Liver (tissue), 9 donors: ENCODE data around the gene NECTIN1. TPM values are rescaled to one million over a fixed set of nuclear protein-coding genes. Genes with fewer than 3 reads are reported as not detected.
A peak's percentile ranks its signal among the peaks of the same experiment; 100 is the strongest.

ENCODE experiments used
- DNase-seq: peaks from one replicate; pipeline ENCODE4 v3.0.0-alpha.2; 2017; ENCODE audit warnings: low spot score
- H3K27ac ChIP-seq, 2 donors: one replicate each; pipeline ENCODE4 v1.7.0; 2013; ENCODE audit warnings: inconsistent platforms in 2 of 2, low read length in 2 of 2, control low read depth in 1 of 2, low read depth in 1 of 2, mild to moderate bottlenecking in 1 of 2
- H3K27me3 ChIP-seq, 4 donors: one replicate each; pipeline versions ENCODE4 v1.6.1 to v1.7.0; 2013; ENCODE audit warnings: low read length in 3 of 4, inconsistent platforms in 1 of 4, mild to moderate bottlenecking in 1 of 4, moderate library complexity in 1 of 4; ENCODE audit not compliant: control insufficient read depth in 4 of 4, insufficient read depth in 4 of 4
- H3K36me3 ChIP-seq, 4 donors: one replicate each; pipeline versions ENCODE4 v1.6.1 to v1.7.0; 2013; ENCODE audit warnings: low read length in 3 of 4, mild to moderate bottlenecking in 3 of 4, low read depth in 1 of 4, moderate library complexity in 1 of 4; ENCODE audit not compliant: control insufficient read depth in 4 of 4, insufficient read depth in 3 of 4
- H3K4me1 ChIP-seq, 4 donors: one replicate each; pipeline versions ENCODE4 v1.6.1 to v1.7.0; 2013; ENCODE audit warnings: low read length in 3 of 4, mild to moderate bottlenecking in 3 of 4, moderate library complexity in 1 of 4; ENCODE audit not compliant: control insufficient read depth in 4 of 4, insufficient read depth in 4 of 4
- H3K4me3 ChIP-seq, 3 donors: one replicate each; pipeline versions ENCODE4 v1.6.1 to v1.7.0; 2013; ENCODE audit warnings: low read length in 3 of 3, control low read depth in 1 of 3, low read depth in 1 of 3, mild to moderate bottlenecking in 1 of 3
- H3K9ac ChIP-seq, 2 donors: one replicate each; pipeline ENCODE4 v1.7.0; 2013; ENCODE audit warnings: low read length in 2 of 2, mild to moderate bottlenecking in 2 of 2, moderate library complexity in 2 of 2, control low read depth in 1 of 2, low read depth in 1 of 2
- H3K9me3 ChIP-seq, 4 donors: one replicate each; pipeline versions ENCODE4 v1.6.1 to v1.7.0; 2013; ENCODE audit warnings: low read length in 3 of 4; ENCODE audit not compliant: control insufficient read depth in 4 of 4
- EGR1 ChIP-seq, 2 donors: IDR thresholded peaks; 2 replicates each; pipeline ENCODE4 v1.6.1; 2016 to 2018; ENCODE audit warnings: antibody characterized with exemption in 2 of 2, low read depth in 2 of 2
- FOXA1 ChIP-seq: IDR thresholded peaks from 2 replicates; pipeline ENCODE4 v1.6.1; 2016; ENCODE audit warnings: antibody characterized with exemption
- FOXA2 ChIP-seq: IDR thresholded peaks from 2 replicates; pipeline ENCODE4 v1.6.1; 2016; ENCODE audit warnings: antibody characterized with exemption
- GABPA ChIP-seq, 2 donors: IDR thresholded peaks in 1 of 2; conservative IDR thresholded peaks in 1 of 2; 2 replicates each; pipeline ENCODE4 v1.6.1; 2016; ENCODE audit warnings: antibody characterized with exemption in 2 of 2, mild to moderate bottlenecking in 1 of 2, moderate library complexity in 1 of 2
- HNF4A ChIP-seq, 2 donors: conservative IDR thresholded peaks; 2 replicates each; pipeline ENCODE4 v1.6.1; 2016; ENCODE audit warnings: antibody characterized with exemption in 2 of 2, mild to moderate bottlenecking in 2 of 2
- HNF4G ChIP-seq: IDR thresholded peaks from 2 replicates; pipeline ENCODE4 v1.6.1; 2016; ENCODE audit warnings: antibody characterized with exemption
- JUND ChIP-seq, 2 donors: IDR thresholded peaks; 2 replicates each; pipeline ENCODE4 v1.6.1; 2016; ENCODE audit warnings: antibody characterized with exemption in 2 of 2
- NR2F2 ChIP-seq: IDR thresholded peaks from 2 replicates; pipeline ENCODE4 v1.6.1; 2016; ENCODE audit warnings: antibody characterized with exemption
- RAD21 ChIP-seq, 2 donors: IDR thresholded peaks; 2 replicates each; pipeline ENCODE4 v1.6.1; 2016; ENCODE audit warnings: antibody characterized with exemption in 2 of 2, mild to moderate bottlenecking in 2 of 2
- RXRA ChIP-seq, 2 donors: IDR thresholded peaks; 2 replicates each; pipeline ENCODE4 v1.6.1; 2017 to 2018; ENCODE audit warnings: antibody characterized with exemption in 2 of 2, mild to moderate bottlenecking in 1 of 2
- SP1 ChIP-seq: IDR thresholded peaks from 2 replicates; pipeline ENCODE4 v1.6.1; 2018; ENCODE audit warnings: antibody characterized with exemption, mild to moderate bottlenecking
- TAF1 ChIP-seq: conservative IDR thresholded peaks from 2 replicates; pipeline ENCODE4 v1.6.1; 2016; ENCODE audit warnings: antibody characterized with exemption, mild to moderate bottlenecking
- YY1 ChIP-seq: IDR thresholded peaks from 2 replicates; pipeline ENCODE4 v1.6.1; 2016; ENCODE audit warnings: antibody characterized with exemption, mild to moderate bottlenecking
- WGBS: extraction: QIAGEN DNeasy Blood & Tissue Kit; methylation state at CpG from one replicate; pipeline ENCODE4 v1.1.7; 2013; 5-methylcytosine and 5-hydroxymethylcytosine counted together
- polyA plus RNA-seq, 2 donors: library from polyadenylated mRNA; stranded (reverse) in 1 of 2; unstranded in 1 of 2; fragments of 200-250 nt in 1 of 2; fragments of >200 nt in 1 of 2; fragmentation: Nextera tagmentation in 1 of 2; extraction: Ambion mirVana in 1 of 2; gene quantifications; one replicate each; pipeline versions ENCODE4 v1.2.1 to v1.2.3, GENCODE V29; 2013 to 2015
- total RNA-seq, 2 donors: library from RNA; depleted of rRNA; stranded (reverse); fragments of >200 nt; gene quantifications; one replicate each; pipeline ENCODE4 v1.2.3, GENCODE V29; 2014
- TF ChIP-seq, protein P1 (sequence below): IDR thresholded peaks from 2 replicates; pipeline ENCODE4 v1.6.1; 2016; ENCODE audit warnings: antibody characterized with exemption, mild to moderate bottlenecking
- TF ChIP-seq, protein P2 (sequence below): IDR thresholded peaks from 2 replicates; pipeline ENCODE4 v1.6.1; 2016; ENCODE audit warnings: antibody characterized with exemption
- TF ChIP-seq, protein P3 (sequence below): fragments of 150-350 bp; IDR thresholded peaks from 2 replicates; pipeline ENCODE4 v1.5.1; 2017; ENCODE audit warnings: improper control_type of control experiment, low read depth, low read length; ENCODE audit not compliant: missing input control
- TF ChIP-seq, protein P4 (sequence below): IDR thresholded peaks from 2 replicates; pipeline ENCODE4 v1.6.1; 2016; ENCODE audit warnings: antibody characterized with exemption
- TF ChIP-seq, protein P5 (sequence below): IDR thresholded peaks from 2 replicates; pipeline ENCODE4 v1.6.1; 2016; ENCODE audit warnings: antibody characterized with exemption
- donor health status: healthy.
- donor health status: healthy.
- donor health status: healthy.
- donor health status: healthy.
- donor health status: healthy.

The NECTIN1 gene
- total and polyA plus RNA-seq, 4 donors, result 0.69 to 7.7 (median 5.0) TPM

DNA sequence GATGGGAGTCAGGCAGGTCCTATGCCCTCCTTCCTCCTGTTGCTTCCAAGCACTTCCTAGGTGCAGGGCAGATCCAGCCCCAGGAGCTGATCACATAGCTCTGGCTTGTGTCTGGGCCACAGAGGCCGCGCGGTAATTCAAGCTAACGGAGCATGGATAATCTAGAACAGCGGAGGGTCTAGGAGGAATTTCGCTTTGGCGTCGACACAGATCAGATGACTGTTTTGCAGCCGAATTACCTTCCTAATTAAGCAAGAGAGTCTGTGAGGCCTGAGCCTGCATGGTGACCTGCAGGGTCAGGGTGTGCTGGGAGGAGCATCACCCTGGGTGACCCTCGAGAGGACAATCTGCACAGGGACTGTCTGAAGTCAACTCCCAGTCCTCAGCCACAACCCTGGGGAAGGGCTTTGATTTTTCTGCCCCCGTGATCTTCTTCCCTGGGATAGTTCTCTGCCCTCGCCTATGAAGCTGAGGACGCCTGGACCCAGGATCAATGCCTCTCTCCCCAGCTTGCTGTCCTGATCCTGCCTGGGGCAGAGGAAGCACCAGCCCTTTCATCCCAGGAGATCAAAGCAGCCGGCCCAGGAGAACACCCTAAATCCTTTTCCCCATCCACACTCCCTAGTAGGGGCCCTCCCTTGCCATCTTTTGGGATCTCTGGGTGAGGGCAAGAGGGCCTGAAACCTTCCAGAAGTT, 11.0 kb downstream of the NECTIN1 start:
- H3K4me1 ChIP-seq, result peaks cover 11 to 28% (median 23%) of the 10 kb centered on the region in 4 donors
- no peaks in the 10 kb centered on the region for H3K36me3 ChIP-seq
- H3K4me3 ChIP-seq, result no peak overlapping the region
- DNase-seq, result no peak
- H3K9ac ChIP-seq, result no peak overlapping the region
- no peak for TF ChIP-seq HNF4G
- TF ChIP-seq, protein P1, sequence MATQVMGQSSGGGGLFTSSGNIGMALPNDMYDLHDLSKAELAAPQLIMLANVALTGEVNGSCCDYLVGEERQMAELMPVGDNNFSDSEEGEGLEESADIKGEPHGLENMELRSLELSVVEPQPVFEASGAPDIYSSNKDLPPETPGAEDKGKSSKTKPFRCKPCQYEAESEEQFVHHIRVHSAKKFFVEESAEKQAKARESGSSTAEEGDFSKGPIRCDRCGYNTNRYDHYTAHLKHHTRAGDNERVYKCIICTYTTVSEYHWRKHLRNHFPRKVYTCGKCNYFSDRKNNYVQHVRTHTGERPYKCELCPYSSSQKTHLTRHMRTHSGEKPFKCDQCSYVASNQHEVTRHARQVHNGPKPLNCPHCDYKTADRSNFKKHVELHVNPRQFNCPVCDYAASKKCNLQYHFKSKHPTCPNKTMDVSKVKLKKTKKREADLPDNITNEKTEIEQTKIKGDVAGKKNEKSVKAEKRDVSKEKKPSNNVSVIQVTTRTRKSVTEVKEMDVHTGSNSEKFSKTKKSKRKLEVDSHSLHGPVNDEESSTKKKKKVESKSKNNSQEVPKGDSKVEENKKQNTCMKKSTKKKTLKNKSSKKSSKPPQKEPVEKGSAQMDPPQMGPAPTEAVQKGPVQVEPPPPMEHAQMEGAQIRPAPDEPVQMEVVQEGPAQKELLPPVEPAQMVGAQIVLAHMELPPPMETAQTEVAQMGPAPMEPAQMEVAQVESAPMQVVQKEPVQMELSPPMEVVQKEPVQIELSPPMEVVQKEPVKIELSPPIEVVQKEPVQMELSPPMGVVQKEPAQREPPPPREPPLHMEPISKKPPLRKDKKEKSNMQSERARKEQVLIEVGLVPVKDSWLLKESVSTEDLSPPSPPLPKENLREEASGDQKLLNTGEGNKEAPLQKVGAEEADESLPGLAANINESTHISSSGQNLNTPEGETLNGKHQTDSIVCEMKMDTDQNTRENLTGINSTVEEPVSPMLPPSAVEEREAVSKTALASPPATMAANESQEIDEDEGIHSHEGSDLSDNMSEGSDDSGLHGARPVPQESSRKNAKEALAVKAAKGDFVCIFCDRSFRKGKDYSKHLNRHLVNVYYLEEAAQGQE, result no peak
- TF ChIP-seq JUND (IDR thresholded peaks at IDR 0.05), result no peak
- peak; percentile 24 for TF ChIP-seq SP1
- TF ChIP-seq, protein P2, sequence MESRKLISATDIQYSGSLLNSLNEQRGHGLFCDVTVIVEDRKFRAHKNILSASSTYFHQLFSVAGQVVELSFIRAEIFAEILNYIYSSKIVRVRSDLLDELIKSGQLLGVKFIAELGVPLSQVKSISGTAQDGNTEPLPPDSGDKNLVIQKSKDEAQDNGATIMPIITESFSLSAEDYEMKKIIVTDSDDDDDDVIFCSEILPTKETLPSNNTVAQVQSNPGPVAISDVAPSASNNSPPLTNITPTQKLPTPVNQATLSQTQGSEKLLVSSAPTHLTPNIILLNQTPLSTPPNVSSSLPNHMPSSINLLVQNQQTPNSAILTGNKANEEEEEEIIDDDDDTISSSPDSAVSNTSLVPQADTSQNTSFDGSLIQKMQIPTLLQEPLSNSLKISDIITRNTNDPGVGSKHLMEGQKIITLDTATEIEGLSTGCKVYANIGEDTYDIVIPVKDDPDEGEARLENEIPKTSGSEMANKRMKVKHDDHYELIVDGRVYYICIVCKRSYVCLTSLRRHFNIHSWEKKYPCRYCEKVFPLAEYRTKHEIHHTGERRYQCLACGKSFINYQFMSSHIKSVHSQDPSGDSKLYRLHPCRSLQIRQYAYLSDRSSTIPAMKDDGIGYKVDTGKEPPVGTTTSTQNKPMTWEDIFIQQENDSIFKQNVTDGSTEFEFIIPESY, result no peak
- TF ChIP-seq NR2F2, result peak; percentile 54
- TF ChIP-seq, protein P3, sequence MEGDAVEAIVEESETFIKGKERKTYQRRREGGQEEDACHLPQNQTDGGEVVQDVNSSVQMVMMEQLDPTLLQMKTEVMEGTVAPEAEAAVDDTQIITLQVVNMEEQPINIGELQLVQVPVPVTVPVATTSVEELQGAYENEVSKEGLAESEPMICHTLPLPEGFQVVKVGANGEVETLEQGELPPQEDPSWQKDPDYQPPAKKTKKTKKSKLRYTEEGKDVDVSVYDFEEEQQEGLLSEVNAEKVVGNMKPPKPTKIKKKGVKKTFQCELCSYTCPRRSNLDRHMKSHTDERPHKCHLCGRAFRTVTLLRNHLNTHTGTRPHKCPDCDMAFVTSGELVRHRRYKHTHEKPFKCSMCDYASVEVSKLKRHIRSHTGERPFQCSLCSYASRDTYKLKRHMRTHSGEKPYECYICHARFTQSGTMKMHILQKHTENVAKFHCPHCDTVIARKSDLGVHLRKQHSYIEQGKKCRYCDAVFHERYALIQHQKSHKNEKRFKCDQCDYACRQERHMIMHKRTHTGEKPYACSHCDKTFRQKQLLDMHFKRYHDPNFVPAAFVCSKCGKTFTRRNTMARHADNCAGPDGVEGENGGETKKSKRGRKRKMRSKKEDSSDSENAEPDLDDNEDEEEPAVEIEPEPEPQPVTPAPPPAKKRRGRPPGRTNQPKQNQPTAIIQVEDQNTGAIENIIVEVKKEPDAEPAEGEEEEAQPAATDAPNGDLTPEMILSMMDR, result no peak
- no peak for TF ChIP-seq FOXA2
- TF ChIP-seq YY1, result no peak
- TF ChIP-seq HNF4A (conservative IDR thresholded peaks at IDR 0.05), result peak; percentile 38 to 48
- no peak for TF ChIP-seq EGR1 (IDR thresholded peaks at IDR 0.05; ENCODE audit: low read depth in 2 of 2)
- TF ChIP-seq, protein P4, sequence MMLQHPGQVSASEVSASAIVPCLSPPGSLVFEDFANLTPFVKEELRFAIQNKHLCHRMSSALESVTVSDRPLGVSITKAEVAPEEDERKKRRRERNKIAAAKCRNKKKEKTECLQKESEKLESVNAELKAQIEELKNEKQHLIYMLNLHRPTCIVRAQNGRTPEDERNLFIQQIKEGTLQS, result no peak
- peak; percentile 82 to 93 for TF ChIP-seq RXRA (IDR thresholded peaks at IDR 0.05)
- no peak for TF ChIP-seq FOXA1
- TF ChIP-seq GABPA (IDR thresholded peaks at IDR 0.05 in 1 of 2, conservative IDR thresholded peaks at IDR 0.05 in 1 of 2), result no peak
- TF ChIP-seq TAF1, result no peak
- TF ChIP-seq, protein P5, sequence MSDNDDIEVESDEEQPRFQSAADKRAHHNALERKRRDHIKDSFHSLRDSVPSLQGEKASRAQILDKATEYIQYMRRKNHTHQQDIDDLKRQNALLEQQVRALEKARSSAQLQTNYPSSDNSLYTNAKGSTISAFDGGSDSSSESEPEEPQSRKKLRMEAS, result no peak
- TF ChIP-seq RAD21 (IDR thresholded peaks at IDR 0.05), result no peak
- 58% methylated on average over 14 of the region's 14 CpGs for WGBS
- no peaks in the 10 kb centered on the region for H3K9me3 ChIP-seq
- H3K27ac ChIP-seq, result no peak overlapping the region
- no peaks in the 10 kb centered on the region for H3K27me3 ChIP-seq
